DOHH2 (cell line): ENCODE data around the gene MGMT.

ENCODE experiments used
- H3F3A ChIP-seq: fragments of 200-600 bp; sonication (generic), shearing (Covaris generic); 2 replicates; pipeline ENCODE4 v1.6.0; 2016; ENCODE audit warnings: antibody characterized with exemption, mild to moderate bottlenecking; ENCODE audit not compliant: control insufficient read depth, insufficient read depth
- H3K27ac ChIP-seq: fragments of 200-600 bp; sonication (generic); 2 replicates; pipeline ENCODE4 v1.5.1; 2014; ENCODE audit warnings: low read depth, mild to moderate bottlenecking, low read length, moderate library complexity
- H3K27me3 ChIP-seq: fragments of 200-600 bp; sonication (generic); 2 replicates; pipeline ENCODE4 v1.6.1; 2014; ENCODE audit warnings: mild to moderate bottlenecking, low read length, mixed read lengths; ENCODE audit not compliant: control insufficient read depth
- H3K36me3 ChIP-seq: fragments of 200-600 bp; sonication (generic); 2 replicates; pipeline ENCODE4 v1.6.1; 2014; ENCODE audit warnings: mild to moderate bottlenecking, low read length, moderate library complexity, mixed read lengths; ENCODE audit not compliant: control insufficient read depth
- H3K4me1 ChIP-seq: fragments of 200-600 bp; sonication (generic); 2 replicates; pipeline ENCODE4 v1.6.1; 2014; ENCODE audit warnings: mild to moderate bottlenecking, low read length, mixed read lengths; ENCODE audit not compliant: control insufficient read depth
- H3K4me2 ChIP-seq: fragments of 200-600 bp; sonication (generic); 2 replicates; pipeline ENCODE4 v1.6.0; 2014; ENCODE audit warnings: mild to moderate bottlenecking, low read length, moderate library complexity
- H3K4me3 ChIP-seq: fragments of 200-600 bp; sonication (generic); 2 replicates; pipeline ENCODE4 v1.5.1; 2014; ENCODE audit warnings: mild to moderate bottlenecking, low read length, mixed read lengths
- H3K79me2 ChIP-seq: fragments of 200-600 bp; sonication (generic); 2 replicates; pipeline ENCODE4 v1.6.1; 2014; ENCODE audit warnings: mild to moderate bottlenecking, low read length, mixed read lengths; ENCODE audit not compliant: control insufficient read depth
- H3K9me2 ChIP-seq: fragments of 200-600 bp; sonication (generic); replicated peaks from 2 replicates; pipeline ENCODE4 v1.6.1; 2014; ENCODE audit warnings: mild to moderate bottlenecking, low read length, mixed read lengths; ENCODE audit not compliant: control insufficient read depth
- H3K9me3 ChIP-seq: fragments of 200-600 bp; sonication (generic); 2 replicates; pipeline ENCODE4 v1.6.1; 2014; ENCODE audit warnings: antibody characterized with exemption, low read length, mixed read lengths; ENCODE audit not compliant: control insufficient read depth, insufficient read depth
- H4K20me1 ChIP-seq: fragments of 200-600 bp; sonication (generic); 2 replicates; pipeline ENCODE4 v1.6.0; 2014; ENCODE audit warnings: low read depth, mild to moderate bottlenecking, antibody characterized with exemption, low read length, moderate library complexity; ENCODE audit not compliant: control insufficient read depth, insufficient read depth
- CTCF ChIP-seq: fragments of 200-600 bp; sonication (generic); IDR thresholded peaks from one replicate; pipeline ENCODE4 v1.5.1; 2014; ENCODE audit warnings: antibody characterized with exemption, mild to moderate bottlenecking, low read depth, low read length; ENCODE audit not compliant: poor library complexity, severe bottlenecking
- EZH2phosphoT487 ChIP-seq: fragments of 200-600 bp; sonication (generic); IDR thresholded peaks from 2 replicates; pipeline ENCODE4 v1.6.1; 2017; ENCODE audit warnings: borderline replicate concordance, mild to moderate bottlenecking, antibody characterized with exemption, low read length, moderate library complexity, mixed read lengths

The MGMT gene

GRCh38 chr10:129589546-129589945, 122.5 kb downstream of the MGMT start:
- Histone ChIP-seq H3K9me3 (peaks cover 22% of the 10 kb centered on the region; the same call in 1 of the 2 replicates), H3K27me3 (no peaks in the 10 kb centered on the region), H3K4me3 (no peak overlapping the region), H3K27ac (no peak overlapping the region), H3K79me2 (no peaks in the 10 kb centered on the region), H3F3A (no peaks in the 10 kb centered on the region), H3K9me2 (no peaks in the 10 kb centered on the region), H3K4me1 (no peaks in the 10 kb centered on the region), H4K20me1 (no peaks in the 10 kb centered on the region), H3K4me2 (no peak overlapping the region), H3K36me3 (no peaks in the 10 kb centered on the region)
- TF ChIP-seq CTCF = no peak
- TF ChIP-seq EZH2phosphoT487 = no peak

DNA sequence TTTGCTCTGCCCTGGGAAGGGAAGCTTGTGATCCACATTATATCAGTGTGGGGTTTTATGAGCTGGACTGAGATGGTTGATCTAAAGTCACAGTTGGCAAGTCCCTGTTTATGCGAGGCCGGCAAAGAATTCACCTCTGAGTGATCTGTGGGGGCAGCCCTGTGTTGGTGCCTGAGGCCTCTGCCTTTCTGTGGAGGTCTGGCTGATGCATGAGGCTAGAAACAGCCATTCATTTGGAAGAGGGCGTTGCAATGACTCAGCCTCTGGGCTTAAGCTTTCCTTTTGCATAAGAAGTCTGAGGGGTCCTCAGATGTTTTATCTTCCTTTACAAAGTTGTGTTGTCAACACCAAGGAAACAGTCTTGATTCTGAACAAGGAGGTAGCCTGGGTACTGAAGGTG, 126.9 kb downstream of the MGMT start:
- H4K20me1 ChIP-seq = no peaks in the 10 kb centered on the region
- no peaks in the 10 kb centered on the region for H3K4me1 ChIP-seq
- H3K27me3 ChIP-seq = no peaks in the 10 kb centered on the region
- H3K4me3 ChIP-seq = no peak overlapping the region
- no peaks in the 10 kb centered on the region for H3K9me3 ChIP-seq
- H3K4me2 ChIP-seq = no peak overlapping the region
- no peaks in the 10 kb centered on the region for H3K79me2 ChIP-seq
- H3K9me2 ChIP-seq = no peaks in the 10 kb centered on the region
- no peaks in the 10 kb centered on the region for H3K36me3 ChIP-seq
- TF ChIP-seq EZH2phosphoT487 = no peak
- TF ChIP-seq CTCF = no peak
- H3F3A ChIP-seq = no peaks in the 10 kb centered on the region
- H3K27ac ChIP-seq = no peak overlapping the region

- H3K4me3 ChIP-seq = no peak overlapping the region
- TF ChIP-seq CTCF (no peak), EZH2phosphoT487 (no peak)
- H3F3A ChIP-seq = no peaks in the 10 kb centered on the region
- no peak overlapping the region for H3K4me2 ChIP-seq
- no peaks in the 10 kb centered on the region for H3K79me2 ChIP-seq
- no peak overlapping the region for H3K27ac ChIP-seq
- H3K36me3 ChIP-seq = no peaks in the 10 kb centered on the region
- H3K27me3 ChIP-seq = no peaks in the 10 kb centered on the region
- H3K9me3 ChIP-seq = no peaks in the 10 kb centered on the region
- no peaks in the 10 kb centered on the region for H3K9me2 ChIP-seq
- H4K20me1 ChIP-seq = no peaks in the 10 kb centered on the region
- no peaks in the 10 kb centered on the region for H3K4me1 ChIP-seq
Measured at GRCh38 chr10:129594811-129595210, 127.8 kb downstream of the MGMT start.

- Histone ChIP-seq H3K9me3 (no peaks in the 10 kb centered on the region), H3K4me1 (peaks cover 23% of the 10 kb centered on the region), H3K4me3 (no peak overlapping the region), H3K79me2 (no peaks in the 10 kb centered on the region), H3K27me3 (no peaks in the 10 kb centered on the region), H3K36me3 (no peaks in the 10 kb centered on the region), H3K4me2 (no peak overlapping the region), H3F3A (no peaks in the 10 kb centered on the region), H3K27ac (no peak overlapping the region), H4K20me1 (no peaks in the 10 kb centered on the region), H3K9me2 (no peaks in the 10 kb centered on the region)
- TF ChIP-seq CTCF = no peak
- TF ChIP-seq EZH2phosphoT487 = no peak
Measured at GRCh38 chr10:129598413-129598812, 131.4 kb downstream of the MGMT start.
